RPMI8226 (cell line): ENCODE data around the gene ROPN1.
"Not testable (repeated sequence)": the region's sequence is repeated elsewhere in the genome, so short reads cannot be mapped to it uniquely, and the experiment has no call there.

Source experiments
- DNase-seq: peaks from one replicate; pipeline ENCODE4 v3.0.0-alpha.2; 2015

Gene ROPN1

DNA sequence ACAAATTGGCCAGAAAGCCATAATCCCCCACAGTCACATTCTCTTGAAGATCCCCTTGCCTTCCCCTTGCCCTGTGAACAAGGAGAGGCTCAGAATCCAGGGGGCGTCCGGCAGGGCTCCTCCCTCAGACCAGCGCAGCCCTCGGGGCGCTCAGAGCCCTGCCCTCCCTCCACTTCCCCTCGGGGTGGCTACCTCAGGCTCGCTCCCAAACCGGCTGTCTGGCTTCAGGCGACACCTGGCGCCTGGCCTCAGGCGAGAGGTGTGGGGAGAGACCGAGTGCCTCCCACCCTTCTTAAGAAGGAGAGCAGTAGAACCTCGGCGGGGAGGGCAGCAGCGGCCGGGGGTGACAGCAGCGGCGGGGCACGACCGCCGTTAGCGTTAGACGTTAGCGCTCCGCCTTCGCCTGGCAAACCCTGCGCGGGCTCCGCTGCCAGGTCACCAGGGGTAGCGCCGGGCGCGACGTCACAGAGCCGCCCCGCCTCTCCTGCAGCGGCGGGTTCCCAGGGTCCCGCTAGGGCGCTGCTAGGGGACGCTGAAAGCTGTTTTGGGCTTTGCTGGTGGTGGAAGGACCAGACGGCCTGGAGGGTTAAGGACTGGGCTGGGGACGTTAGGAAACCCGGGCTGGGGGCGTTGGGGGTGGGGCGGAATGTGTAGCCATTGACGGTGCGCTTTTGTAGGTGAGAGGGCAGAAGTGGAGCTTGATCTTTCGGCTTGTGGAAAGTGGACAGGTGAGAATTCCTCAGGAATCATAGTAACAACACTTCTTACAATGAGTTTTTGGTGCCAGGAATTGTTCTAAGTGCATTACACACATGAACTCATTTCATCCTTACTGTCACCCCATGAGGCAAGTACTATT is at the start of gene ROPN1:
TSS of gene ROPN1 (minus strand) at position 395 of the 859 bp plus-strand sequence. CDS start 11,643 bp downstream, outside the sequence.
- not testable (repeated sequence) for DNase-seq

DNA sequence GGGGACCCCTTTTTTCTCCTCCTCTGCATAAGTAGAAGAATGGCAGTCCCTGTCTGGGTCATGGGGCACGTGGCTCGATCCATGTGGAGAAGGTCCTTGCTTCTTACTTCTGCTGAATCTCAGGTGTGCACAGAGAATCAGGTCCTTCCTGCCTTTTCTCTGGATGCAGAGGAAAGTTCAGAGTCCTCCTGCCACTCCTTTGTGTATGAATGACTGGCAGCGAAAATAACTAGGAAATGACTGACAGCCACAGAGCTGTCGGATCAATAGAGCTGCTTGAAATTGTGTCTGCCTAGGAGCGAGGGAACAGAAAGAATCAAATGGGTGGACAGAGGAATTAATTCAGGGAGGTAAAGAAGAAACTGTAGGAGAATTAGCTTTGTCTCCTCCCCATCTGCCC is 49.6 kb upstream of the ROPN1 start:
- DNase-seq = no peak

DNA sequence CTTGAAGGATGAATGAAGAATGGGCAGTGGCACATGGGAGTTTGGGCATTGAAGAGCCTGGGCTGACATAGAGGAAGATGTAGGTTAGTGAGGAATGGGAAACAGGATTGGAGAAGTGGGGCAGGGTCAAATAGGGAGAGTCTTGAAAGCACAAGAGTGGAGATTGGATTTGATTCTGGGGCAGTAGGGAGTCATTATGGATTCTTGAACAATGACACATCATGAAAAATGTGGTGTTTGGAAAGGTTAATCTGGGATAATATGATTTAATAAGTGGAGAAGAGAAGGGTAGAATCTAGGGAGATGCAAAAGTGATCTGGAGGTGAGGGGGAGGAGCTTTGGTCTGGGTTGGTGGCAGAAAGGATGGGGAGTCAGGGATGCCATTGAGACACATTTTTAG is 45.4 kb upstream of the ROPN1 start:
- no peak for DNase-seq

DNA sequence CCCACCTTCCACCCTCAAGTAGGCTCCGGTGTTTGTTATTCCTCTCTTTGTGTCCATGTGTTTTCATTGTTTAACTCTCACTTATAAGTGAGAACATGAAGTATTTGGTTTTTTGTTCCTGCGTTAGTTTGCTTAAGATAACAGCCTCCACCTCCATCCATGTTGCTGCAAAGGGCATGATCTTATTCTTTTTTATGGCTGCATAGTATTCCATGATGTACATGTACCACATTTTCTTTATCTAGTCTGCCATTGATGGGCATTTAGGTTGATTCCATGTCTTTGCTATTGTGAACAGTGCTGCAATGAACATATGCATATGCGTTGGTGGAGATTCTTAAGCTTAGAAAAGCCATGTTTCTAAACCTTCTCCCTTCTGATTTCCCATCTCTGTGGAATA is 44.3 kb upstream of the ROPN1 start:
- not testable (repeated sequence) for DNase-seq

DNA sequence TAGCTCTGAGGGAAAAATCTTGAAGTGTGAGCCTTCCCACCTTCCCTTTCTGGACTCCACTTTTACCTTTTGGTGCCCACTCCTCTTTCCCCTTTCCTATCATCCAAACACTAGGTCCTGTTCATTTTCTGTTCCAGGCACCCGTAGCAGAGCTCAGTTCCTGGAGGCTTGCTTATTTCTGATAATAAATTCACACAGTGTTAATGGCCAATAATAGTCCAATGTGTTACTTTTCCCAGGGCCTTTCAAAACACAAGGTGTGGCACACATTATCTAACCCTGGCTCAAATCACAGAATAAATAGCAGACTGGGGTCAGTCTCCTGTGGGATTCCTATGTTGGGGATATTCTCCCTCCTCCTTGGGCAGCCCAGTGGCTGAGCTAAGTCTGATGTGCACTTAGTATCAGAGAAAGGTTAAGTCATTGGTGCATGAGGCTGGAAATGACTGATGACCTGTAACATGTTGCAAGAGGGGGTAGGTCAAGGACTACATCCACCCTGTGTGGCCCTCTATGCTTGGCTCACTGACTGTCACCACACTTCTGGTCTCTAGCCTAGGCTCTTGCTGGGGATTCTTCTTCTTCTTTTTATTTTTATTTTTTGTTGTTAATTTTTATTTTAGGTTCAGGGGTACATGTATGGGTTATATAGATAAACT is 43.7 kb upstream of the ROPN1 start:
- no peak for DNase-seq

DNA sequence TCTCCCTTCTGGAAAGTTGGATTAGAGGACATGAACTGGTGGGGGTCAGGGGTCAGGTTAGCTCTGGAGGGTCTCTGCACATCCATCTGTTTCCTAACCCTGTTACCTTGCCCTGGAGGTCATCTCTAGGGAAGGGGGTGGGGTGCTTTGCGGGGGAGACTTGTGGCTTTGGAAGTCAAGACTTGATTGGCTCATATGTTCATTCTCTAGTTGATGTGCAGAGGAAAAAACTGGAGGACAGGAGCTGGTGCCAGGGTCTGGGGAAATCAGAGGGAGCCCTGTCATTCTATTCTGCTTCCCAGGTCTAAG is 42.9 kb upstream of the ROPN1 start:
- no peak for DNase-seq

DNA sequence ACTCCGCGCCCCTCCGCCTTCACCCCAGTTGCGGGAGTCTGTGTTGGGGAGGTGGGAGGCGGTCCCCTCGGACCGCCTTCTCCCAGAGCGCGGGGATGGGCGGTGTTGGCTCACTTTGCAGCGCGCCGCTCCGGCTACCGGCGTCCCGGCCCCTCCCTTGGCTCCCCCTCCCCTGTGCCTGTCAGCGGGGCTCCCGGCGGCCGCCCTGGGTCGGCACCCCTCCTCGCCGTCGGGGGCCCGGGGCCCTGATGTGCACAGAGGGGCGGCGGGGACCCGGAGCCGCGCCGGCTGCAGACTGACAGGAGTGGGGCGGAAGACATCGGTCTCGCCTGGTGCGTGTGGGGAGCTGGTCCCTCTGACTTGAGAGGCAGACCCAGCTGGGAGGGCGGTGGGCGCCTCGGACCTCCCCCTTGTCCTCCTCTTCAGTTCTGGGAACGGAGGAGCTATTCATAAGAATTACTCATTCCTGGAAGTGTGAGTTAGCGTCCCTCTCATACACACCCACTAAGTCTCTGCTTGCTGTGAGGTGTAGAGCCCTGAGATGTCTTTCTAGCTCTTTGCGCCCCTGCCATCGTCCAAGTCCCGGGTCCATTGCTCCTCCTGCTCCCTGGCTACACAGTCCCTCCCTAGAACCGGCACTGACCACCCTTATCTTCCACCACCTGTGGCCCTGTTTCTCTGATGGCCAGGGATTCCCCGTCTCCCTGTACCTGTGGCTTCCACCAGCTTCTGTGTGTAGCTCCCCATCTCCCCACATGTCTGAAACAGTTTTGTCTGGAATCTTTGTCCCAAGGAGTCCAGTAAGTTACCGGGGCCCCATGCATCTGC is 42.3 kb upstream of the ROPN1 start:
- no peak for DNase-seq

DNA sequence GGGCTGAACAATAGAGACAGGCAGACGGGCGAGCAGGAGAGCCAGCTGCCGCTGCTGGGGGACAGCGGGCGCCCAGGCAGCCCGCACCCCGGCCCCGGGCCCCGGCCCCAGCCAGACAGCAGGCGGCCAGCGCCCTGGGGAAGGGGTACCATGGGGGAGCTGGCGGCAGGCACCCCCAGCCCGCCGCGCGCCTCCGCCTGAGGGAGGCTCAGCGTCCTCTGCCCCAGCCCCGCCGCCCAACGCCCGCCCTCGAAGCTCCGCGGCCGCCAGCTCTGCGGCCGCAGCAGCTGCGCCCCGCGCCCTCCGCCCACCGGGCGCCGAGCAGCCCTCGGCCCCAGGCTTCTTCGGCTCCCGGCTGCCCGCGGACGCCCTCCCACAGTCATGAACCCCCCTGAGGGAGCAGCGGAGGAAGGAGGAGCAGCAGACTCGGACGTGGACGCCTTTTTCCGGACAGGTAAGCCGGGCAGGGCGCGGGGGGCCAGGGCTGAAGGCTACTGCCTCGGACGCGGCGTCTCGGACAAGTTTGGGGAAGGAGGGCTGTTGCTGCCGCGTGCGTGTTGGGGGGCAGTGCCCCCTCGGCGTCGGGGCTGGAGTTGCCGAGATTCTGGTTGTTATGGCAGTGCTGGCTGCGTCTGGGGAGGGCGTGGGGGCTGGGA is 41.6 kb upstream of the ROPN1 start, which contains the start of gene KALRN:
TSS of gene KALRN (plus strand) at position 10 of the 656 bp plus-strand sequence.
- no peak for DNase-seq

DNA sequence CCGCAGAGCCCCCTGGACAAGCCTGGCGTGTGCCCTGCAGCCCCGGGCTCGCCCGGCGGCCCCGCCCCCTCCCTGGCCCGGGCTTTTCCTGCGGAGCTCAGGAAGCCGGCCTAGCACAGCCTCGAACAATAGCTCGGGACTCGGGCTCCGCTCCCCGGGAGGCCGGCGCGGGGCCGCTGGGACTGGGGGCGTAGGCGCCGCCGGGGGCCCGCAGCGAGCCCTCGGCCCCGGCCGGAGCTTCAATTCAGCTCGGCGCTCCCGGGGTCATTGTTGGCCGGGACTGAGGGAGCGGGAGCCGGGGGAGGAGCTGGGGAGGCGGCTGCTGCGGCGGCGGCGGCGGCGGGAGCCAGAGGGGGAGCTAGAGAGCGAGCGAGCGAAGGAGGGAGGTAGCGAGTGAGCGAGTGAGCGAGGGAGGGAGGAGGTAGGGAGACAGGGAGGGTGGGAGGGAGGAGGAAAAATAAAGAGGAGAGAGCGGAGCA is 41.0 kb upstream of the ROPN1 start:
- peak; percentile 74 for DNase-seq

DNA sequence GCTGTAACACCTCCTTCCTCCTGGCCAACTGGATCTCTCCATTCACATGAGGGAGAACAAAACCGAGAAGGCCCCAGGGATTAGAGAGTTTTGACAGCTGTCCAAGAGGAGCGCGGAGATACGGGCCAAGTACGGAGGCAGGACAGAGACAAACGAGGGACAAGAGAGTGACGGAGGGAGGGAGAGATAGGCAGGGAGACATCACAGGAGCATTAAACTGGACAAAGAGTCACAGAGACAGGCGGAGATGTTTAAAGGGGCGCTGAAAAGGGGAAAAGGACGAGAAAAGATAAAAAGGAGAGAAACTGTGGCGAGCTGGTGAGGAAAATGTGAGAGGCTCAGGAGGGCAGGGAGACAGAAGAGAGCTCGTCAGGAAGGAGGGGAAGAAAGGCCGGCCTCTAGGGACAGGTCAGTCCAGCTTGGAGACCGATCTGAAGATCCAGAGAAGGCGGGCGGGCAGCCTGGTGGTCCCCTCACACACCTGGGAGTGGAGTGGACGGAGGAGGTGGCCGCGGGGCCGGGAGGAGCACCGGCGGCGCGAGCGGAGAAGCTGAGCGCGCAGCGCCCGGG is 40.5 kb upstream of the ROPN1 start:
- no peak for DNase-seq

DNA sequence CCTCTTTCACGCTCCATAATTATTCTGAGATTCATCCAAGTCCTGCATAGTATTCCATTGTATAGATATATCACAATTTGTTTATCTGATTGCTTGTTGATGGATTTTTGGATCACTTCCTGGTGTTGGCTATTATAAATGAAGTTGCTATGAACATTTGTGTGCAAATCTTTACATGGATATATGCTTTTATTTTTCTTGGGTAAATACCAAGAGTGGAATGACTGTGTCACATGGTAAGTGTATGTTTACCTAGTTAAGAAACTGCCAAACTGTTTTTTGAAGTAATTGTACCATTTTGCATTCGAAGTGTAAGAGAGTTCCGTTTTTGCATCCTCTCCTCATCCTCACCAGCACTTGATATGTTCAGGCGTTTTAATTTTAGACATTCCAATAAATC is 34.6 kb upstream of the ROPN1 start:
- no peak for DNase-seq

DNA sequence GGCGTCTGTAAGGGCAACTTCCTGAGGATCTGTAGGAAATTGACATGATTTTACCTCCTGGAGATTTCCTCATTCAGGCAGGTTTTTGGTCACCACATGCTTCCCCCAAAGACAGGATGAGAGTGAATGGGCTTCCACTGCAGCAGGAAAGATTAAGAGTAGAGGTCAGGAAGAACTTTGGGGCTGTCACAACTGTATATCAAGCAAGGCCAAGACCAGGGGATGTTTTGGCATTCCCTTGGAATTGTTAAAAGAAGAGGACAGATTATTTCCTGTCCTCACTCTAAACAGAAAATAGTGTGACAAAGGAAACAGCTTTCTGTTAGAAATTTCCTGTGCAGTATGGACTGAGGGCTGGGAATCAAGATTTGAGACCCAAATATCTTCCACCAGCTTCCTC is 31.6 kb upstream of the ROPN1 start:
- DNase-seq = not testable (repeated sequence)

DNA sequence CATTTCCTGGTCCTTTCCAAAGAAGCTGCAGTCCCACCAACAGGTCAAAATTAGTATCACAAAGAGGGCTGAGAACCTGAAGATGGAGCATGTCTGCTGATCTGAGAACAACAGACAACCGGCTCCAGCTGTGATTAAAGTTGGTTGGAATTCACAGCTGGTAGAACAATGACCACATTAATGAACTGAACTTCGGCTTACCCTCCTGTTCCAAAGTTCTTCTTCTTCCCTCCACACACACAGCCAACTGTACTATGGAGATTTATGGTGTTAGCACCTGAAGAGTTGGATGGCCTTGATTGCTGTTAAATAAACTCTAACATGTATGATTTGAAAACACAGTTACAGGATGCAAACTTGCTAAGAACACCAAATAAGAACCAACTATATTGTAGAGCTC is 27.4 kb upstream of the ROPN1 start:
- DNase-seq = no peak

DNA sequence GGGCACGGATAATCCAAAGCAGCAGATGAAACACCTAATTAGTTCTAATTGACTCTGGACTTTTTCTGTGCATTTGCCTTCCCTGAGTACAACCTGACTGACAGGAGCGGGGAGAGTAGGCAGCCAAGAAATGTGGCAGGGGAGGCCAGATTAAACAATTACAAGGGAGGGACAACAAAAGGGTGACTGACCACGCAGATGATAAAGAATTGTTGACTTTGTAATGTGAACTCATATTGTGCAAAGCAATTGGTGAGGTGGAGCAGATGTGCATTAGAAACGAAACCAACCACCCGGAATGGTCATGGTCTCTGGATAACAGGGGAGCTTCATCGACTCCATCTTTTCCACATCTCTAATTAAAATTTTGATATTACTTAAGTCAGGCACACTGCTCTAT is 25.6 kb upstream of the ROPN1 start:
- not testable (repeated sequence) for DNase-seq

DNA sequence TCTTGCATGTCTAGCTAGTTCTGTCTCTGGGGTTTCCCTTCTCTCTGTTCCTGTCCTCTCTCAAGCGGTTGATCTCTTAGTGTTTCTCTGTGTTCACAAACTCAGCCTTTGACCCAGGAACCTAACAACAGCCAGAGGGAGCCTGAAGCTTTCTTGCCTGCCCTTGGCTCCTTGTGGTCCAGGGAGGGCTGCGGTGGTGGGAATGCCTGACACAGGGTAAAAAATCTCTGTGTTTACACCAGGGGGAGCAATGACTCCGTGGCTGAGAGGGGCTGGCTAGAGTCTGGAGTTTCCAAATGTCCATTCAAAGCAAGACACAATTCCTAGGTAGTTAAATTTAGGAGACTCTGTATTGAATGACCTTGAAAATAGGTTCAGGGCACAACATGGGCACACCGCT is 24.6 kb upstream of the ROPN1 start:
- DNase-seq = not testable (repeated sequence)

DNA sequence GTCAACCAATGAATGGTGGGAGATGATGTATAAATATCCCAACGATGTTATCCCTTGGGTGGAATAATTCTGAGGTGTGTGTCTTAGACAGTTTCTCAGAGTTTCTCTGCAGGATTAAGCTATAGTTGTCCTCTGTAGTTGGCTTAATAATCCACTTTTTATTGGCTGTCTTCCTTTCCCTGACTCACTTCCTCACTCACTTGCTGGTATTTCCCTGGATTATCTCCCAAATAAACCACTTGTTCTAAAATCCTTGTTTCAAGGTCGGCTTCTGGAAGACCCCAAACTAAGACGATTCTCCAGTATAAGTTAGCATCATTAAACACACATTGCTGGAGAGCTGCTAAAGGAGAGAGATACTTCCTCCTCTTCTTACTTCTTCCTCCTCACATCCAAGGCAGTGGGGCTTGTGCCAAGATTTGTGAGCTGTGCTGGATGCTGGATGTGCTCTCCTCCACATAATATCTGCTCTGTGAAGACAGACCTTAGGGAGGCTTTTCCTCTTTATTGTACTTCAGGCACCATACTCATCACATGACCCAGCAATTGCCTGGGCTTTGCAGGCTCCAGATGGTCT is 22.5 kb upstream of the ROPN1 start:
- DNase-seq = no peak

DNA sequence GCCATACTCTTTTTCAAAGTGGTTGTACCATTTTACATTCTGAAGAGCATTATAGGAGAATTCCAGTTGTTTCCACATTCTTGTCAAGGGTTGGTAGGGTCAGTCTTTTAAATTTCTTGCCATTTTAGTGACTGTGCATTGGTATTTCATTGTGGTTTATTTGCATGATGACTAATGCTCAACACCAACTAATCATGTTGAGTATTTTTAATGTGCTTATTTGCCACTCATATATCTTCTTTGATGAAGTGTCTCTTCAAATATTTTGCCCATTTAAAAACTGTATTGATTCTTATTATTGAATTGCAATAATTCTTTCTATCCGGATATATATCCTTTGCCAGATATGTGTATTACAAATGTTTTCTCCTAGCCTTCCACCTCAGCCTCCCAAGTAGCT is 16.4 kb upstream of the ROPN1 start:
- DNase-seq = not testable (repeated sequence)

DNA sequence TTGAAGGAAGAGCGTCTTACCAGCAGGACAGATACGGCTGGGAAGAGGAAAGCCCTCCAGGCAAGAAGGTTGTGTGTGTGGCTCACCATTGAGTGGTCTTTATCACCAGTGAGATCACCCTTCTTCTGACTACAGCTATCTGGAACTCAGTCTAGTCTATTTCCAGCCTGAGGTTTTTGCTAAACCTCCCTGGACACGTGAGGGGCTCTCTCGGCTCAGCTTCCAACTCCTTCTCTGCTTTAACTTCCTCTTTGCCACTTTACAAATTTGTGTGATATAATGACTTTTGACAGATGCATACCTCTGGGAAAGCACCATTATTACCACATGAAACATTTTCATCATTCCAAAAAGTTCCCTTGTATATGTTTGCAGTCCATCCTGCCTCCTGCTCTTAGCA is 15.3 kb upstream of the ROPN1 start:
- DNase-seq = no peak

DNA sequence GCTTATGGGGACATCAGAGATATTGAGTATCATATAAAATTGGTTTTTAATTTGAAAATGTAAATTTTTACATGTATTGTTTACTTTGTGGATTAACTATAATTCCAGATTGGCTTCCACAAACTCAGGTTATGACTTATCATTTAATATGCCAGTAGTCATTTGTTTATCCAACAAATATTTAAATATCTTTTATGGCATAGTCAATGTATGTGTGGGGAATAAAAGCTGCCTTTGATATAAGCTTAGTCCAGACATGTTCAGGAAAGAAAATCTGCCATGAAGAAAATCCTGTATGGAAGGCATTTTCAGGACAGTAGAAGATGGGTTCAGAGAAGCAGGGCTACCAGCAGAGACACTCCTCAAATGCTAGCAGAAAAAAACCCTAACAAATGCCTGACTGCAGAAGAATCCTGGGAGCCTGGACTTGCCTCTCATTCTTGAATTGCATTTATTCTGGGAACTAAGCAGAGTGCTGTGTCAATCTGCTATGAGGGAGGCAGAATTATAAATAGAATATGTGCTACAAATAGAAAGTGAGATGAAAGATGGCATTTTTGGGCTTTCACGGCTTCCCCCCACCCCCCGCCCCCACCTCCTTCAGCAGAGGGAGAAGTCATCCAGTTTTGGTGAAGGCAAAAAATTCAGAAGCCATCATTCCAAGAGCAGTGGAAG is 10.6 kb upstream of the ROPN1 start:
- DNase-seq = not testable (repeated sequence)

DNA sequence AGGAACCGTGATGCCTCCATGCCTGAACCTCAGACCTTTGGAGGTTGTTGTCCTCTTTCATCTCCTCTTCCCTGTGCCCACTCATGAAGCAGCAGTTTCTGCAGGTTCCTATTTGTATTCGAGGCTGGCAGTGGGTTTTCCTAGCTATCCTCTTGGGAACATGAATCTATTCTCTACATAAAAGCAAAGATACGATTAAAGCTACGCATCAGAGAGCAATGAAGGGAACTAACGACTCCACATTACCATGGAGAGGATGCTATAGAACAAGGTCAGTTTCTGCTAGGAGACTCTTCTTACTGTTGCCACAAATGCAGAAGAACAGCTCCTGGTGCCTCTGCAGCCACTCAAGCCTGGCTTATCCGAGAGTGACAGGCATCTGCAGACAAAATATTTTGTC is 9.4 kb upstream of the ROPN1 start:
- DNase-seq = not testable (repeated sequence)

DNA sequence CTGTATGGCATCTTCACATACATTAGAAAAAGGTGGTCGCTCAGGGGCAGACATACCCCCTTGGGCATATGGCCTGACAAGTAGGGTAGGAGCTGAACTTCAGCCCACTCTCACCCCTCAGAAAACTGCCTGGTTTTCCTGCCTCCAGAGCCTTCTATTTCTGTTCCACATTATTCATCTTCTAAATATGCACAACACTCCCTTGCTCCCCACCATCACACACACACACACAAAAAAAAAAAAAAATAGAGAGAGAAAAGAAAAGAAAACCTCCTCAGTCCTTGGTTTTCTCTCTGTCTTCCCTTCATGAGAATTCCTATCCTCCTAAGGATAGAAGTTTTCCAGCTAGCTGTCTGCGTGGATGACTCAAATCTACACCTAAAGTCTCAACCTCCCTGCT is 5.6 kb upstream of the ROPN1 start:
- DNase-seq = no peak

DNA sequence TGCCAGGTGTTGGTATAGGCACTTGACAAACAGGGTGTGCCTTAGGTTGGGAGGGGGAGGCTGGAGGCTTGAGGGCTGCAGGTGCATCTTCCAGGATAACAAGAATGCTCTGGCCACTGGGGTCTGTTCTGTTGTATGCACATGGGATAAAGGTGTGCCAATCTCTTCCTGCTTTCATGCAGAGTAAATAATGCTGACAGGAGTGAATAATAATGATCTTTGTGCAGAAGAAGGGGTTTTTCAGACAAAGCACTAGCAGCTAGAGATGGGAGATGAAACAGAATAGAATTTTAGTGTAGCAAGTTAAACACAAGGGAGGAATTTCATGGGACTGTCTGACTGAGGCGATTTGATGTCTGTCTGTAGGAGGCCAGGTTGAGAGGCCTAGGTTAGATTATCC is 1.9 kb upstream of the ROPN1 start:
- DNase-seq = no peak
